ENCODE measurements around the gene LRRIQ4.

Gene LRRIQ4

DNA sequence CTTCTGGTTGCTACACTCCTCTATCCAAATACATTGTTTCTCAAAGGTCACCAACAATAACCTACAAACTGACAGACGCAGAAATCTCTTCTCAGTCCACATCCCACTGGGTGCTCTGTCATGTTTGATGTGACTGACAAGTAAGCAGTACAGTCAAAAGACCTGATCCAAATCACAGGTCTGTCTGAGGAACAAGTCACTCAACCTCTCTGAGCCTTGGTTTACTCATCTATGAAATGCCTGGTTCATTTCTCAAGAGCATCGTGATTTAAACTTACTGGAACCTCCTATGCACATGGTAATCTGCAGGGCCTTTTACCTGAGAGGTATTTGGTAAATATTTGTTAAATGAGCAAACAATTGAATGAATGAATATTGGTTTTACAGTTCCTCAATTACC is 51.6 kb downstream of the LRRIQ4 start:
- Histone ChIP-seq H3K27ac (ENCODE audit: low read length) (no peak overlapping the region), H3K4me1 (ENCODE audit: control insufficient read depth in 1 of 2, insufficient read depth in 2 of 2, low read length in 2 of 2) (no peaks in the 10 kb centered on the region), H3K27me3 (ENCODE audit: low read depth, low read length) (no peaks in the 10 kb centered on the region), H3K9me3 (ENCODE audit: control insufficient read depth in 1 of 2, low read length in 2 of 2) (no peaks in the 10 kb centered on the region), H3K4me3 (ENCODE audit: low read depth in 1 of 2, low read length in 2 of 2) (no peak overlapping the region), H3K36me3 (ENCODE audit: control insufficient read depth in 1 of 2, insufficient read depth in 2 of 2, low read length in 2 of 2) (no peaks in the 10 kb centered on the region)

DNA sequence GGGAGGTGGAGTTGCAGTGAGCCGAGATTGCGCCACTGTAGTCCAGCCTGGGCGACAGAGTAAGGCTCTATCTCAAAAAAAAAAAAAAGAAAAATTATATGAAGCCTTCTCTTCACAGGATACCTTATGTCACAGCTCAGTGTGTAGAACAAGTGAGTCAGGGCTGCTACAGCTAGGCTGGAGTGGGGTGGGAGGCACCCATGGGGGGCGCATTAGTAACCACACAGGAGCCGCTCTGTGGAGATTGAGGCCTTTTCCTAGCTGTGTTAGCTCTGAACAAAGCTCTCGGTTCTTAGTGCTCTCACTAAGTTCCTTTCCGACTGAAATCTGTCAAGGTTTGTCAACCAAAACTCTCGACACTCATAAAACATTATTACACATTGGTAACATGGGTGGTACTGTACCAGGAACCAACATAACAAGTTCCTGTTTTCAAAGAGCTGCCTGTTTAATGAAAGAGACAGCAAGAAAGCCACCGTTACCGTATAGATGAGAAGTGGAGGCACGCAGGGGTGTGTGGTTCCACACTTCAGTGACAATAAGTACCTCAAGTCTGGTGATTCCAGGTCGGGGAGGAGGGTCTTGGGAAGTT is 52.6 kb downstream of the LRRIQ4 start:
- Histone ChIP-seq H3K36me3 (ENCODE audit: control insufficient read depth in 1 of 2, insufficient read depth in 2 of 2, low read length in 2 of 2) (no peaks in the 10 kb centered on the region), H3K4me1 (ENCODE audit: control insufficient read depth in 1 of 2, insufficient read depth in 2 of 2, low read length in 2 of 2) (no peaks in the 10 kb centered on the region), H3K4me3 (ENCODE audit: low read depth in 1 of 2, low read length in 2 of 2) (no peak overlapping the region), H3K9me3 (ENCODE audit: control insufficient read depth in 1 of 2, low read length in 2 of 2) (no peaks in the 10 kb centered on the region), H3K27me3 (ENCODE audit: low read depth, low read length) (no peaks in the 10 kb centered on the region), H3K27ac (ENCODE audit: low read length) (no peak overlapping the region)

- Histone ChIP-seq H3K36me3 (ENCODE audit: control insufficient read depth in 1 of 2, insufficient read depth in 2 of 2, low read length in 2 of 2) (no peaks in the 10 kb centered on the region), H3K4me3 (ENCODE audit: low read depth in 1 of 2, low read length in 2 of 2) (no peak overlapping the region), H3K27ac (ENCODE audit: low read length) (no peak overlapping the region), H3K9me3 (ENCODE audit: control insufficient read depth in 1 of 2, low read length in 2 of 2) (no peaks in the 10 kb centered on the region), H3K4me1 (ENCODE audit: control insufficient read depth in 1 of 2, insufficient read depth in 2 of 2, low read length in 2 of 2) (no peaks in the 10 kb centered on the region), H3K27me3 (ENCODE audit: low read depth, low read length) (no peaks in the 10 kb centered on the region)
Measured at GRCh38 chr3:169867584-169868210, 55.0 kb downstream of the LRRIQ4 start.

GRCh38 chr3:169868369-169868768 is 55.7 kb downstream of the LRRIQ4 start:
- no peaks in the 10 kb centered on the region for H3K9me3 ChIP-seq (ENCODE audit: control insufficient read depth in 1 of 2, low read length in 2 of 2)
- H3K27ac ChIP-seq (ENCODE audit: low read length), result no peak overlapping the region
- H3K36me3 ChIP-seq (ENCODE audit: control insufficient read depth in 1 of 2, insufficient read depth in 2 of 2, low read length in 2 of 2), result no peaks in the 10 kb centered on the region
- H3K4me3 ChIP-seq (ENCODE audit: low read depth in 1 of 2, low read length in 2 of 2), result no peak overlapping the region
- H3K4me1 ChIP-seq (ENCODE audit: control insufficient read depth in 1 of 2, insufficient read depth in 2 of 2, low read length in 2 of 2), result no peaks in the 10 kb centered on the region
- no peaks in the 10 kb centered on the region for H3K27me3 ChIP-seq (ENCODE audit: low read depth, low read length)

- no peaks in the 10 kb centered on the region for H3K9me3 ChIP-seq (ENCODE audit: control insufficient read depth in 1 of 2, low read length in 2 of 2)
- no peaks in the 10 kb centered on the region for H3K4me1 ChIP-seq (ENCODE audit: control insufficient read depth in 1 of 2, insufficient read depth in 2 of 2, low read length in 2 of 2)
- no peaks in the 10 kb centered on the region for H3K36me3 ChIP-seq (ENCODE audit: control insufficient read depth in 1 of 2, insufficient read depth in 2 of 2, low read length in 2 of 2)
- peak within 1 kb of the TSS in 1 of 2 donors; percentile 45 for H3K4me3 ChIP-seq (ENCODE audit: low read depth in 1 of 2, low read length in 2 of 2)
- peak within 1 kb of the TSS; percentile 60 for H3K27ac ChIP-seq (ENCODE audit: low read length)
- H3K27me3 ChIP-seq (ENCODE audit: low read depth, low read length), result no peaks in the 10 kb centered on the region
Measured at GRCh38 chr3:169869484-169870220, 57.0 kb downstream of the LRRIQ4 start, which contains the start of gene LRRC31. Gene LRRC31 (minus strand): TSS chr3:169869935. CDS start chr3:169869807, 128 bp downstream.

GRCh38 chr3:169871129-169871886 is 58.6 kb downstream of the LRRIQ4 start:
- no peaks in the 10 kb centered on the region for H3K36me3 ChIP-seq (ENCODE audit: control insufficient read depth in 1 of 2, insufficient read depth in 2 of 2, low read length in 2 of 2)
- no peaks in the 10 kb centered on the region for H3K4me1 ChIP-seq (ENCODE audit: control insufficient read depth in 1 of 2, insufficient read depth in 2 of 2, low read length in 2 of 2)
- H3K9me3 ChIP-seq (ENCODE audit: control insufficient read depth in 1 of 2, low read length in 2 of 2), result no peaks in the 10 kb centered on the region
- H3K27ac ChIP-seq (ENCODE audit: low read length), result no peak overlapping the region
- no peak overlapping the region for H3K4me3 ChIP-seq (ENCODE audit: low read depth in 1 of 2, low read length in 2 of 2)
- H3K27me3 ChIP-seq (ENCODE audit: low read depth, low read length), result no peaks in the 10 kb centered on the region

DNA sequence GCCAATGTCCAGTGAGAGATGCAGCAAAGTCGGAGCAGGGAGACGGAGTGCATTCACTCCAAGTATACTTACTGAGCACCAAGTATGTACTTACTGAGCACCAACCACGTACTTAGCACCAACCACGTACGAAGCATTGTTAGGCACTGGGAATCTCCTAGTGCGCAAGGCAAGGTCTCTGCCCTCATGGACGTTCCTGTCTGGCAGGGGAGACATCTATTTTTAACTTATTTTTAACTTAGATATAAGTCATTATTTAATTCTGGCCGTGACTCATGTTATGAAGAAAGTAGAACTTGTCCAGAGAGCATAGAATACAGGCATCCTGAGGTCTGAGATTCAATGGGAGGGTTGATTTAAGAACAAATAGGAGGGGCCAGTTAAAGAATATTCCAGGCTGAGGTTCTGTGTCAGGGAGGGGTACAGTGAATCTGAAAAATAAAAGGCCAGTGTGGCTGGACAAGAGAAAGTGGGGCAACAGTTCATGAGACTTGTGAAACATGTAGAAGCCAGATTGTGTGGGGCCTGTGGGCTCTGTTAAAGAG is 66.4 kb downstream of the LRRIQ4 start:
- no peaks in the 10 kb centered on the region for H3K4me1 ChIP-seq (ENCODE audit: control insufficient read depth in 1 of 2, insufficient read depth in 2 of 2, low read length in 2 of 2)
- H3K4me3 ChIP-seq (ENCODE audit: low read depth in 1 of 2, low read length in 2 of 2), result no peak overlapping the region
- H3K9me3 ChIP-seq (ENCODE audit: control insufficient read depth in 1 of 2, low read length in 2 of 2), result no peaks in the 10 kb centered on the region
- no peaks in the 10 kb centered on the region for H3K27me3 ChIP-seq (ENCODE audit: low read depth, low read length)
- no peaks in the 10 kb centered on the region for H3K36me3 ChIP-seq (ENCODE audit: control insufficient read depth in 1 of 2, insufficient read depth in 2 of 2, low read length in 2 of 2)
- H3K27ac ChIP-seq (ENCODE audit: low read length), result no peak overlapping the region

GRCh38 chr3:169879845-169880575 is 67.3 kb downstream of the LRRIQ4 start:
- Histone ChIP-seq H3K4me3 (ENCODE audit: low read depth in 1 of 2, low read length in 2 of 2) (no peak overlapping the region), H3K27me3 (ENCODE audit: low read depth, low read length) (no peaks in the 10 kb centered on the region), H3K9me3 (ENCODE audit: control insufficient read depth in 1 of 2, low read length in 2 of 2) (no peaks in the 10 kb centered on the region), H3K27ac (ENCODE audit: low read length) (no peak overlapping the region), H3K4me1 (ENCODE audit: control insufficient read depth in 1 of 2, insufficient read depth in 2 of 2, low read length in 2 of 2) (no peaks in the 10 kb centered on the region), H3K36me3 (ENCODE audit: control insufficient read depth in 1 of 2, insufficient read depth in 2 of 2, low read length in 2 of 2) (no peaks in the 10 kb centered on the region)

GRCh38 chr3:169880576-169881250 is 68.0 kb downstream of the LRRIQ4 start:
- H3K27me3 ChIP-seq (ENCODE audit: low read depth, low read length), result no peaks in the 10 kb centered on the region
- no peak overlapping the region for H3K27ac ChIP-seq (ENCODE audit: low read length)
- H3K4me1 ChIP-seq (ENCODE audit: control insufficient read depth in 1 of 2, insufficient read depth in 2 of 2, low read length in 2 of 2), result no peaks in the 10 kb centered on the region
- no peaks in the 10 kb centered on the region for H3K36me3 ChIP-seq (ENCODE audit: control insufficient read depth in 1 of 2, insufficient read depth in 2 of 2, low read length in 2 of 2)
- no peak overlapping the region for H3K4me3 ChIP-seq (ENCODE audit: low read depth in 1 of 2, low read length in 2 of 2)
- no peaks in the 10 kb centered on the region for H3K9me3 ChIP-seq (ENCODE audit: control insufficient read depth in 1 of 2, low read length in 2 of 2)

- Histone ChIP-seq H3K27ac (ENCODE audit: low read length) (no peak overlapping the region), H3K9me3 (ENCODE audit: control insufficient read depth in 1 of 2, low read length in 2 of 2) (no peaks in the 10 kb centered on the region), H3K27me3 (ENCODE audit: low read depth, low read length) (no peaks in the 10 kb centered on the region), H3K4me1 (ENCODE audit: control insufficient read depth in 1 of 2, insufficient read depth in 2 of 2, low read length in 2 of 2) (peaks cover 0 to 3% of the 10 kb centered on the region in 2 donors), H3K36me3 (ENCODE audit: control insufficient read depth in 1 of 2, insufficient read depth in 2 of 2, low read length in 2 of 2) (no peaks in the 10 kb centered on the region), H3K4me3 (ENCODE audit: low read depth in 1 of 2, low read length in 2 of 2) (no peak overlapping the region)
Measured at GRCh38 chr3:169886671-169887070, 74.0 kb downstream of the LRRIQ4 start.

Measured in muscle layer of duodenum (tissue), 2 donors.